Neural cell (in vitro differentiated cells): ENCODE measurements around the gene SLC2A4RG. TPM values are rescaled to one million over a fixed set of nuclear protein-coding genes. Genes with fewer than 3 reads are reported as not detected.

Experiments used
- H2AFZ ChIP-seq: fragments of 200-600, 300-800 bp; sonication (generic), shearing (Covaris generic); 2 replicates; pipeline ENCODE4 v1.6.0; 2014; ENCODE audit warnings: low read depth, mild to moderate bottlenecking, antibody characterized with exemption, low read length, moderate library complexity
- H3F3A ChIP-seq: fragments of 200-600 bp; shearing (Covaris generic); 2 replicates; pipeline ENCODE4 v1.6.1; 2016; ENCODE audit warnings: mild to moderate bottlenecking, moderate library complexity, mixed read lengths, antibody characterized with exemption, low read length; ENCODE audit not compliant: insufficient read depth, poor library complexity, severe bottlenecking
- H3K27ac ChIP-seq: fragments of 200-600, 300-800 bp; sonication (generic), shearing (Covaris generic); 2 replicates; pipeline ENCODE4 v1.5.1; 2014; ENCODE audit warnings: mild to moderate bottlenecking, low read length, moderate library complexity
- H3K27me3 ChIP-seq: fragments of 300-800, 200-600 bp; sonication (generic), shearing (Covaris generic); 2 replicates; pipeline ENCODE4 v1.6.0; 2014; ENCODE audit warnings: mild to moderate bottlenecking, low read depth, low read length, moderate library complexity; ENCODE audit not compliant: insufficient read depth
- H3K36me3 ChIP-seq: fragments of 300-800, 200-600 bp; sonication (generic), shearing (Covaris generic); 2 replicates; pipeline ENCODE4 v1.5.1; 2014; ENCODE audit warnings: mild to moderate bottlenecking, antibody characterized with exemption, low read length, moderate library complexity; ENCODE audit not compliant: insufficient read depth
- H3K4me2 ChIP-seq: fragments of 300-800, 200-600 bp; sonication (generic), shearing (Covaris generic); 2 replicates; pipeline ENCODE4 v1.6.0; 2014; ENCODE audit warnings: mild to moderate bottlenecking, low read length
- H3K4me3 ChIP-seq: fragments of 300-800, 200-600 bp; sonication (generic), shearing (Covaris generic); 2 replicates; pipeline ENCODE4 v1.5.1; 2014; ENCODE audit warnings: mild to moderate bottlenecking, low read length, moderate library complexity
- H3K79me2 ChIP-seq: fragments of 200-600 bp; shearing (Covaris generic); replicated peaks from 2 replicates; pipeline ENCODE4 v1.6.0; 2014; ENCODE audit warnings: mild to moderate bottlenecking, low read length, moderate library complexity; ENCODE audit not compliant: insufficient read depth
- H3K9ac ChIP-seq: fragments of 300-800, 200-600 bp; sonication (generic), shearing (Covaris generic); 2 replicates; pipeline ENCODE4 v1.6.1; 2016; ENCODE audit warnings: mild to moderate bottlenecking, low read length, mixed read lengths
- H3K9me2 ChIP-seq: fragments of 200-600 bp; shearing (Covaris generic); 2 replicates; pipeline ENCODE4 v1.6.1; 2016; ENCODE audit warnings: mild to moderate bottlenecking, low read length, mixed read lengths; ENCODE audit not compliant: insufficient read depth
- H3K9me3 ChIP-seq: fragments of 200-600, 300-800 bp; sonication (generic), shearing (Covaris generic); 2 replicates; pipeline ENCODE4 v1.6.1; 2016; ENCODE audit warnings: mild to moderate bottlenecking, mixed run types, low read length, moderate library complexity, mixed read lengths
- H4K20me1 ChIP-seq: fragments of 200-600 bp; shearing (Covaris generic); 2 replicates; pipeline ENCODE4 v1.6.1; 2016; ENCODE audit warnings: mild to moderate bottlenecking, mixed run types; ENCODE audit not compliant: insufficient read depth
- CTCF ChIP-seq: fragments of 450-650 bp; IDR thresholded peaks from 2 replicates; pipeline ENCODE4 v1.5.1; 2014; ENCODE audit warnings: antibody characterized with exemption, mild to moderate bottlenecking, moderate library complexity; ENCODE audit not compliant: poor library complexity, severe bottlenecking
- EP300 ChIP-seq: fragments of 450-650 bp; conservative IDR thresholded peaks from 2 replicates; pipeline ENCODE4 v1.6.1; 2014; ENCODE audit warnings: antibody characterized with exemption, mild to moderate bottlenecking, moderate library complexity; ENCODE audit not compliant: poor library complexity, severe bottlenecking
- EZH2 ChIP-seq: fragments of 200-600, 300-800 bp; shearing (Covaris generic), sonication (generic); IDR thresholded peaks from 2 replicates; pipeline ENCODE4 v1.6.1; 2014; ENCODE audit warnings: antibody characterized with exemption, low read length, borderline replicate concordance, mild to moderate bottlenecking; ENCODE audit not compliant: insufficient read depth, poor library complexity, severe bottlenecking
- MXI1 ChIP-seq: fragments of 450-650 bp; conservative IDR thresholded peaks from 2 replicates; pipeline ENCODE4 v1.6.1; 2014; ENCODE audit warnings: antibody characterized with exemption, mild to moderate bottlenecking; ENCODE audit not compliant: poor library complexity, severe bottlenecking
- POLR2AphosphoS5 ChIP-seq: IDR thresholded peaks from 2 replicates; pipeline ENCODE4 v1.6.1; 2012
- RAD21 ChIP-seq: fragments of 450-650 bp; conservative IDR thresholded peaks from 2 replicates; pipeline ENCODE4 v1.6.1; 2014; ENCODE audit warnings: antibody characterized with exemption, mild to moderate bottlenecking, moderate library complexity
- SMC3 ChIP-seq: fragments of 450-650 bp; conservative IDR thresholded peaks from 2 replicates; pipeline ENCODE4 v1.6.1; 2014; ENCODE audit warnings: antibody characterized with exemption, mild to moderate bottlenecking, moderate library complexity; ENCODE audit not compliant: poor library complexity
- TAF1 ChIP-seq: IDR thresholded peaks from 2 replicates; pipeline ENCODE4 v1.6.1; 2012; ENCODE audit warnings: low read depth
- polyA plus RNA-seq: library from polyadenylated mRNA; depleted of rRNA; stranded (reverse); fragments of >200 nt; gene quantifications from 2 replicates; pipeline ENCODE4 v1.2.3, GENCODE V29; 2014
- TF ChIP-seq, protein P1 (sequence below): IDR thresholded peaks from 2 replicates; pipeline ENCODE4 v1.6.1; 2012; ENCODE audit warnings: borderline replicate concordance

Gene SLC2A4RG
- polyA plus RNA-seq, 1 donor from 2014 or later = 52.1 TPM

DNA sequence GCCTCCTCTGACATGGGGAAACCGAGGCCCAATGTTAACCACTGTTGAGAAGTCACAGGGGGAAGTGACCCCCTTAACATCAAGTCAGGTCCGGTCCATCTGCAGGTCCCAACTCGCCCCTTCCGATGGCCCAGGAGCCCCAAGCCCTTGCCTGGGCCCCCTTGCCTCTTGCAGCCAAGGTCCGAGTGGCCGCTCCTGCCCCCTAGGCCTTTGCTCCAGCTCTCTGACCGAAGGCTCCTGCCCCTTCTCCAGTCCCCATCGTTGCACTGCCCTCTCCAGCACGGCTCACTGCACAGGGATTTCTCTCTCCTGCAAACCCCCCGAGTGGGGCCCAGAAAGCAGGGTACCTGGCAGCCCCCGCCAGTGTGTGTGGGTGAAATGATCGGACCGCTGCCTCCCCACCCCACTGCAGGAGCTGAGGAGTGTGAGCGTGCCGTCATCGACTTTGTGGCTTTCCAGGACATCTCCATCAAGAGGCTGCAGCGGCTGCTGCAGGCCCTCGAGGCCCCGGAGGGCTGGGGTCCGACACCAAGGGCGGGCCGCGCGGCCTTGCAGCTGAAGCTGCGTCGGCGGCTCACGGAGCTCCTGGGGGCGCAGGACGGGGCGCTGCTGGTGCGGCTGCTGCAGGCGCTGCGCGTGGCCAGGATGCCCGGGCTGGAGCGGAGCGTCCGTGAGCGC lies 41.6 kb upstream of the SLC2A4RG start:
- no peaks in the 10 kb centered on the region for H4K20me1 ChIP-seq
- no peak for TF ChIP-seq SMC3
- TF ChIP-seq EZH2 = no peak
- TF ChIP-seq, protein P1, sequence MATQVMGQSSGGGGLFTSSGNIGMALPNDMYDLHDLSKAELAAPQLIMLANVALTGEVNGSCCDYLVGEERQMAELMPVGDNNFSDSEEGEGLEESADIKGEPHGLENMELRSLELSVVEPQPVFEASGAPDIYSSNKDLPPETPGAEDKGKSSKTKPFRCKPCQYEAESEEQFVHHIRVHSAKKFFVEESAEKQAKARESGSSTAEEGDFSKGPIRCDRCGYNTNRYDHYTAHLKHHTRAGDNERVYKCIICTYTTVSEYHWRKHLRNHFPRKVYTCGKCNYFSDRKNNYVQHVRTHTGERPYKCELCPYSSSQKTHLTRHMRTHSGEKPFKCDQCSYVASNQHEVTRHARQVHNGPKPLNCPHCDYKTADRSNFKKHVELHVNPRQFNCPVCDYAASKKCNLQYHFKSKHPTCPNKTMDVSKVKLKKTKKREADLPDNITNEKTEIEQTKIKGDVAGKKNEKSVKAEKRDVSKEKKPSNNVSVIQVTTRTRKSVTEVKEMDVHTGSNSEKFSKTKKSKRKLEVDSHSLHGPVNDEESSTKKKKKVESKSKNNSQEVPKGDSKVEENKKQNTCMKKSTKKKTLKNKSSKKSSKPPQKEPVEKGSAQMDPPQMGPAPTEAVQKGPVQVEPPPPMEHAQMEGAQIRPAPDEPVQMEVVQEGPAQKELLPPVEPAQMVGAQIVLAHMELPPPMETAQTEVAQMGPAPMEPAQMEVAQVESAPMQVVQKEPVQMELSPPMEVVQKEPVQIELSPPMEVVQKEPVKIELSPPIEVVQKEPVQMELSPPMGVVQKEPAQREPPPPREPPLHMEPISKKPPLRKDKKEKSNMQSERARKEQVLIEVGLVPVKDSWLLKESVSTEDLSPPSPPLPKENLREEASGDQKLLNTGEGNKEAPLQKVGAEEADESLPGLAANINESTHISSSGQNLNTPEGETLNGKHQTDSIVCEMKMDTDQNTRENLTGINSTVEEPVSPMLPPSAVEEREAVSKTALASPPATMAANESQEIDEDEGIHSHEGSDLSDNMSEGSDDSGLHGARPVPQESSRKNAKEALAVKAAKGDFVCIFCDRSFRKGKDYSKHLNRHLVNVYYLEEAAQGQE = no peak
- no peak for TF ChIP-seq CTCF
- no peak for TF ChIP-seq EP300
- no peak for TF ChIP-seq TAF1
- TF ChIP-seq POLR2AphosphoS5 = no peak
- no peak for TF ChIP-seq MXI1
- TF ChIP-seq RAD21 = no peak
- no peaks in the 10 kb centered on the region for H3K9me2 ChIP-seq
- H3K9ac ChIP-seq = no peak overlapping the region
- no peaks in the 10 kb centered on the region for H3K36me3 ChIP-seq
- H3K79me2 ChIP-seq = no peaks in the 10 kb centered on the region
- no peak overlapping the region for H2AFZ ChIP-seq
- H3F3A ChIP-seq = no peaks in the 10 kb centered on the region
- no peak overlapping the region for H3K4me2 ChIP-seq
- no peaks in the 10 kb centered on the region for H3K27me3 ChIP-seq
- H3K4me3 ChIP-seq = no peak overlapping the region
- no peak overlapping the region for H3K27ac ChIP-seq
- H3K9me3 ChIP-seq = no peaks in the 10 kb centered on the region

- H2AFZ ChIP-seq = no peak overlapping the region
- TF ChIP-seq RAD21 (no peak), POLR2AphosphoS5 (no peak), SMC3 (no peak), EZH2 (no peak), CTCF (no peak), EP300 (no peak), MXI1 (no peak), TAF1 (no peak)
- TF ChIP-seq, protein P1 = no peak
- no peaks in the 10 kb centered on the region for H3K9me2 ChIP-seq
- no peaks in the 10 kb centered on the region for H3F3A ChIP-seq
- H3K9ac ChIP-seq = no peak overlapping the region
- no peak overlapping the region for H3K4me3 ChIP-seq
- H3K9me3 ChIP-seq = no peaks in the 10 kb centered on the region
- no peaks in the 10 kb centered on the region for H4K20me1 ChIP-seq
- H3K4me2 ChIP-seq = no peak overlapping the region
- no peak overlapping the region for H3K27ac ChIP-seq
- no peaks in the 10 kb centered on the region for H3K27me3 ChIP-seq
- no peaks in the 10 kb centered on the region for H3K79me2 ChIP-seq
- H3K36me3 ChIP-seq = no peaks in the 10 kb centered on the region
Observed at GRCh38 chr20:63698739-63699465, 40.7 kb upstream of the SLC2A4RG start.
